Esophagus muscularis mucosa (tissue), 4 donors: ENCODE results near the gene IRF8. TPM values are rescaled to one million over a fixed set of nuclear protein-coding genes. Genes with fewer than 3 reads are reported as not detected.
"Not testable (repeated sequence)": the region's sequence is repeated elsewhere in the genome, so short reads cannot be mapped to it uniquely, and the experiment has no call there.

Experiments used
- DNase-seq: peaks from one replicate; pipeline ENCODE4 v3.0.0-alpha.2; 2017; ENCODE audit errors: extremely low spot score
- H3K27ac ChIP-seq, 4 donors: fragments of 200-600 bp; sonication (generic); replicated peaks in 1 of 4; 1 replicate in 3 of 4; 2 replicates in 1 of 4; pipeline ENCODE4 v1.5.1; 2016 to 2019; ENCODE audit warnings: mild to moderate bottlenecking in 1 of 4
- H3K27me3 ChIP-seq, 4 donors: fragments of 200-600 bp; sonication (generic); one replicate each; pipeline versions ENCODE4 v1.5.1 to v1.6.0; 2016 to 2019
- H3K36me3 ChIP-seq, 4 donors: fragments of 200-600 bp; sonication (generic); one replicate each; pipeline ENCODE4 v1.5.1; 2016 to 2019
- H3K4me1 ChIP-seq, 4 donors: fragments of 200-600 bp; sonication (generic); one replicate each; pipeline ENCODE4 v1.5.1; 2016 to 2019
- H3K4me3 ChIP-seq, 4 donors: fragments of 200-600 bp; sonication (generic); 1 replicate in 2 of 4; 2 replicates in 2 of 4; pipeline ENCODE4 v1.5.1; 2016 to 2019; ENCODE audit warnings: mild to moderate bottlenecking in 4 of 4, moderate library complexity in 1 of 4
- H3K9me3 ChIP-seq, 4 donors: fragments of 200-600 bp; sonication (generic); 1 replicate in 3 of 4; 2 replicates in 1 of 4; pipeline ENCODE4 v1.5.1; 2016 to 2019
- EP300 ChIP-seq: sonication (generic); formaldehyde crosslinking; IDR thresholded peaks from one replicate; pipeline ENCODE4 v1.6.1; 2017; ENCODE audit warnings: antibody characterized with exemption
- POLR2A ChIP-seq: fragments of 450-650 bp; IDR thresholded peaks from one replicate; pipeline ENCODE4 v1.6.1; 2017; ENCODE audit warnings: antibody characterized with exemption, moderate library complexity, mild to moderate bottlenecking, low read depth
- POLR2AphosphoS5 ChIP-seq, 2 donors: sonication (generic); formaldehyde crosslinking; IDR thresholded peaks; one replicate each; pipeline ENCODE4 v1.6.1; 2017; ENCODE audit warnings: antibody characterized with exemption in 2 of 2
- WGBS: methylation state at CpG from one replicate; pipeline ENCODE4 v1.1.5; 2018; 5-methylcytosine and 5-hydroxymethylcytosine counted together
- intact Hi-C: fragments of 100-400 bp; cut with DNase I; formaldehyde crosslinking; loops from one replicate; pipeline ENCODE4 v1.15.1; 2023
- total RNA-seq, 4 donors: library from RNA; depleted of rRNA; stranded (reverse); fragments of >200 nt; gene quantifications; one replicate each; pipeline versions ENCODE4 v1.1.0 to v1.2.1, GENCODE V29; 2016
- TF ChIP-seq, protein P1 (sequence below), 3 experiments: fragments of 200-600 bp in 2 of 3; fragments of 450-650 bp in 1 of 3; sonication (generic) in 2 of 3; IDR thresholded peaks; one replicate each; pipeline ENCODE4 v1.5.1; 2017 to 2019; ENCODE audit warnings: antibody characterized with exemption in 3 of 3, mild to moderate bottlenecking in 2 of 3, moderate library complexity in 1 of 3

Gene IRF8
- total RNA-seq, 4 donors from 2014 or later = 5.1 to 12.9 (median 10.4) TPM

DNA sequence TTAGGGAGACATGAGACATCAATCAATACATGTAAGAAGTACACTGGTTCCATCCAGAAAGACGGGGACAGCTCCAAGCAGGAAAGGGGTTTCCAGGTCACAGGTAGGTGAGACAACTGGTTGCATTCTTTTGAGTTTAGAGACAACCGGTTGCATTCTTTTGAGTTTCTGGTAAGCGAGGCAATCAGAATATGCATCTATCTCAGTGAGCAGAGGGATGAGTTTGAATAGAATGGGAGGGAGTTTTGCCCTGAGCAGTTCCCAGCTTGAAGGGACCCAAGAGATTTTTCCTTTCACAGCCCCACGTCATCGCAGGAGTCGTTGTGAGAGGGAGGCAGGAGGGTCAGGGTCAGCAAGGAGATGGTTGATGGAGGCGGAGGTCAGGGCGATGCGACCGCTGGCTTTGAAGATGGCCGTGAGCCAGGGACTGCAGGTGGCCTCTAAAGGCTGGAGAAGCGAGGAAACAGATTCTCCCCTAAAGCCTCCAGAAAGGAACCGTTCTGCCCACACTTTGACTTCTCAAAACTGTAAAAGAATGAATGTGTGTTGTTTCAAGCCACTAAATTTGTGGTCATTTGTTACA, 36.5 kb downstream of the IRF8 start:
- Histone ChIP-seq H3K27ac (no peak overlapping the region), H3K4me3 (no peak overlapping the region), H3K9me3 (peaks cover 0 to 9% (median 2%) of the 10 kb centered on the region in 4 donors), H3K4me1 (no peaks in the 10 kb centered on the region), H3K27me3 (peaks cover 0 to 31% (median 0%) of the 10 kb centered on the region in 4 donors), H3K36me3 (no peaks in the 10 kb centered on the region)
- TF ChIP-seq EP300 (no peak), POLR2AphosphoS5 (IDR thresholded peaks at IDR 0.05) (no peak), POLR2A (no peak)
- TF ChIP-seq, protein P1, sequence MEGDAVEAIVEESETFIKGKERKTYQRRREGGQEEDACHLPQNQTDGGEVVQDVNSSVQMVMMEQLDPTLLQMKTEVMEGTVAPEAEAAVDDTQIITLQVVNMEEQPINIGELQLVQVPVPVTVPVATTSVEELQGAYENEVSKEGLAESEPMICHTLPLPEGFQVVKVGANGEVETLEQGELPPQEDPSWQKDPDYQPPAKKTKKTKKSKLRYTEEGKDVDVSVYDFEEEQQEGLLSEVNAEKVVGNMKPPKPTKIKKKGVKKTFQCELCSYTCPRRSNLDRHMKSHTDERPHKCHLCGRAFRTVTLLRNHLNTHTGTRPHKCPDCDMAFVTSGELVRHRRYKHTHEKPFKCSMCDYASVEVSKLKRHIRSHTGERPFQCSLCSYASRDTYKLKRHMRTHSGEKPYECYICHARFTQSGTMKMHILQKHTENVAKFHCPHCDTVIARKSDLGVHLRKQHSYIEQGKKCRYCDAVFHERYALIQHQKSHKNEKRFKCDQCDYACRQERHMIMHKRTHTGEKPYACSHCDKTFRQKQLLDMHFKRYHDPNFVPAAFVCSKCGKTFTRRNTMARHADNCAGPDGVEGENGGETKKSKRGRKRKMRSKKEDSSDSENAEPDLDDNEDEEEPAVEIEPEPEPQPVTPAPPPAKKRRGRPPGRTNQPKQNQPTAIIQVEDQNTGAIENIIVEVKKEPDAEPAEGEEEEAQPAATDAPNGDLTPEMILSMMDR (IDR thresholded peaks at IDR 0.05) = no peak
- WGBS = 55% methylated on average over 13 of the region's 13 CpGs
- intact Hi-C loops = no loop called here
- DNase-seq = no peak

DNA sequence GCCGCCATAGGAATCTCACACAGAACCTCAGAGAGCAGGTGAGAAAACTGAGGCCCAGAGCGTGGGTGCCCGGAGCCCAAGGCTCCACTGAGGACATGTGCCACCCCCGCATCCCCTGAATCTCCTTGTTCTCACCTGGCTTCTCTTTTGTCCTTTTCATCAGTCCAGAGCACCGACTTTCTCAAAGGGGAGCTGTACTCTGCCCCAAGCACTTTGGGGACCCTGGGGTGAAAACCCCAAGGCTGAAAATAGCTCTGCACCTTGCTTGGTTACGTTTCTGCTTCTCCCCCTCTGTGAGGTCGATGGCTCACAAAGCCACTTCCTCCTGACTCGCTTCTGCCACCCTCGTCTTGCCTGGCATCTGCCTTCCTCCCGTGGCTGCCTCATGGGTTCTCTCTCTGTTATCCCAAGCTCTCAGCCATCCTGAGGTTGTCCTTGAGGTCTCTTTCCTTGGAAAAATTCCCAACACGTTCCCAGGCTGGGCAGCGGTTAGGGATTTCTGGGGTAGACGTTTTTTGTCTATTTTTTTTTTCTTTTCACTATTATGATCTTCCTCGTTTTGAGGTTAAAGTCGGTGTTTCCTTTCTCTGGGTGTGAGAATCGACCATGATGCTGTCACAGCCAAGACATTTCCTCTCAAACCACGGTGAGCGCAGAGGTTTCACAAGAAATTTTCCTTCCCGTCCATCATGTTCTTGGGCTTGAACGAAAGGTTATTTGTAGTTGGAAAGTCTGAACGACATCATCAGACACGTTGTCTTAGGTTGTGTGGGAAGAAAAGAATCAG, 37.2 kb downstream of the IRF8 start:
- WGBS = 54% methylated on average over 22 of the region's 22 CpGs
- no peak for DNase-seq
- H3K4me3 ChIP-seq = no peak overlapping the region
- no peaks in the 10 kb centered on the region for H3K4me1 ChIP-seq
- TF ChIP-seq POLR2A (no peak), EP300 (no peak), POLR2AphosphoS5 (IDR thresholded peaks at IDR 0.05) (no peak)
- TF ChIP-seq, protein P1 (IDR thresholded peaks at IDR 0.05) = no peak
- H3K36me3 ChIP-seq = no peaks in the 10 kb centered on the region
- peaks cover 0 to 30% (median 0%) of the 10 kb centered on the region in 4 donors for H3K27me3 ChIP-seq
- intact Hi-C loops = no loop called here
- H3K27ac ChIP-seq = no peak overlapping the region
- peaks cover 0 to 9% (median 2%) of the 10 kb centered on the region in 4 donors for H3K9me3 ChIP-seq

DNA sequence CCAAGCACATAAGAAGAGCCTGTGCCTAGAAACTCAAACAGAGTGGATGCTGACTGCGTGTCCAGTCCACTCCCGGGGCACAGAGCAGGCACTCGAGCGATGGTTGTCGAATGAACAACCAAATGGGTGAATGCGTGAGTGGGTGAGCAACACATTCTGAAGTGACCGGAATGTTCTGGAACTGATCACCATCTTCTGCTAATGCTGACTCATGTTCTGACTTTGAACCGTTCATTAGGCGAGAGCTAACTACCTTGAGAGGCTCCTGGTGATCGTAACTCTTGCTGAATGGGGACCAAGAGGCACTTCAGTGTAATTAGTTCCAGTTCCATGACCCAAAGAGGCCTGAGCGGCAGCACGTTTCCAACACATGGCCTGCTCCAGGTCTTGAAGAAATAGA, 37.9 kb downstream of the IRF8 start:
- H3K9me3 ChIP-seq = peaks cover 0 to 9% (median 2%) of the 10 kb centered on the region in 4 donors
- no peak overlapping the region for H3K4me3 ChIP-seq
- no peaks in the 10 kb centered on the region for H3K4me1 ChIP-seq
- peaks cover 0 to 24% (median 0%) of the 10 kb centered on the region in 4 donors for H3K27me3 ChIP-seq
- no peak for DNase-seq
- intact Hi-C loops = no loop called here
- 82% methylated on average over 12 of the region's 12 CpGs for WGBS
- H3K27ac ChIP-seq = no peak overlapping the region
- TF ChIP-seq EP300 = no peak
- TF ChIP-seq, protein P1 (IDR thresholded peaks at IDR 0.05) = no peak
- no peak for TF ChIP-seq POLR2AphosphoS5 (IDR thresholded peaks at IDR 0.05)
- TF ChIP-seq POLR2A = no peak
- H3K36me3 ChIP-seq = no peaks in the 10 kb centered on the region

DNA sequence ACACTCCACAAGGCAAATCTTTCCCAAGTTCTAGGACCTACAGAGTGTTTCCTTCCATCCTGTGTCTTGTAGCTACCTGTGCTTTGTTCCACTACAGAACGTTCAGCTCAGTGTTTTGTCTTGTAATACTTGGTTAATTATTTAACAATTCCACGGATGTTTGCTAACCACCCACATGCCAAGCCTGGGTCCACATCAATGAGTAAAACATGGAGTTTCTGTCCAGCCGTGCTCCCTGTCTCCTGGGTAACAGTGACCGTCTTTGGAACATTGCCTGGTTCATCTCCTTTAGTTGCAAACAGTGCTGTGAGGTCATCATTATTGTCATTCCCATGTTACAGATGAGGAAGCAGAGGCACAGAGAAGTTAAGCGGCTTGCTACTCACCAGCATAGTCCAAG, 41.3 kb downstream of the IRF8 start:
- no peak for DNase-seq
- WGBS = 70% methylated on average over 5 of the region's 5 CpGs
- Histone ChIP-seq H3K36me3 (no peaks in the 10 kb centered on the region), H3K4me3 (no peak overlapping the region), H3K27ac (no peak overlapping the region), H3K4me1 (no peaks in the 10 kb centered on the region), H3K27me3 (peaks cover 0 to 19% (median 0%) of the 10 kb centered on the region in 4 donors), H3K9me3 (peaks cover 0 to 9% (median 2%) of the 10 kb centered on the region in 4 donors)
- intact Hi-C loops = no loop called here
- TF ChIP-seq EP300 (no peak), POLR2A (no peak), POLR2AphosphoS5 (IDR thresholded peaks at IDR 0.05) (no peak)

DNA sequence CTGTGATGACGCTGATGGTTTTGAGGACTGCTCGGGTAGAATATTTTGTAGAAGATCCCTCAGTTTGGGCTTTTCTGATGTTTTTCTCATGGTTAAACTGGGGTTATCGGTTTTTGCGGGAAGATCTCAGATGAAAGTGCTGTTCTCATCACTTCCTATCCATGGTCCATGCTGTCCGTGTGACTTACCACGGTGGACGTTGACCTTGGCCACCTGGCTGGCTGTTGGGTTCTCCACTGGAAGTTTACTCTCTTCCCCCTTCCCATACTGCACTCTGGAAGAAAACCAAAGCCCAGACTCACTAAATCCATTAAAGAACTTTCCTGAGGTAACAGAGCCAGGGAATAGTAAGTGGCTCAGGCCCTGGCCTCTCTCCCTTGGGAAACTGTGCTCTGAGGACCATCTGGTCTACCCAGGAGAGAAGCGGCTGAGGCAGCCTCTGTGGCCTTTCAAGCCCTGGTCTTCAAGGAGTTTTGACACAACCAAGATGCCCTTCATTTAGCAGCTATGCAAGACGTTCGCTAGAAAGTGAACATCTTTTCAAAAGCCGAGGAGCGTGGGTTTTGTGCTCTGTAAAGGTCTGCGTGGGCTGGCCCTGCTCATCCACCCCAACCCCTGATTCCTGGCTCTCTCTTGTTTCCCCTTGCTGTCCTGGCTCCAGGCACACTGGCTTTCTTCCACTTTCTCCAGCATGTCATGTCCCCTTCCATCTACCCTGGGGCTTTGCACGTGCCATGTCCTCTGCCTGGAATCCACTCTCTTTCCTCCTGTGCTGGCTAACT, 43.1 kb downstream of the IRF8 start:
- intact Hi-C loops = no loop called here

DNA sequence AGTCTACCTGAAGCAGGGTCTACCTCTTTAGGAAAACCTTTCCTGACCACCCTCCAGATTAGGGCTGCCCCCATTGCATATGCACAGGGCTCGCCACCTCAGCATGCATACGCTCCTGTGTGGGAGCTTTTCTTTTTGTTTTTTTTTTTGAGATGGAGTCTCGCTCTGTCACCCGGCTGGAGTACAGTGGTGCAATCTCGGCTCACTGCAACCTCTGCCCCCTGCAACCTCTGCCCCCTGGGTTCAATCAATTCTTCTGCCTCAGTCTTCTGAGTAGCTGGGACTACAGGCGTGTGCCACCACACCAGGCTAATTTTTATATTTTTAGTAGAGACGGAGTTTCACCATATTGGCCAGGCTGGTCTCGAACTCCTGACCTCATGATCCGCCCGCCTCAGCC, 43.7 kb downstream of the IRF8 start:
- H3K9me3 ChIP-seq, H3K27ac ChIP-seq, H3K4me1 ChIP-seq, DNase-seq, H3K36me3 ChIP-seq, H3K4me3 ChIP-seq, intact Hi-C loops: not testable (repeated sequence)
- peaks cover 0 to 19% (median 0%) of the 10 kb centered on the region in 4 donors for H3K27me3 ChIP-seq
- 82% methylated on average over 10 of the region's 10 CpGs for WGBS

More for the DNA sequence above, 43.1 kb downstream of the IRF8 start:
- no peak overlapping the region for H3K27ac ChIP-seq
- WGBS = 70% methylated on average over 14 of the region's 14 CpGs
- no peaks in the 10 kb centered on the region for H3K36me3 ChIP-seq
- no peak for DNase-seq
- TF ChIP-seq POLR2AphosphoS5 (IDR thresholded peaks at IDR 0.05) = no peak
- TF ChIP-seq, protein P1 (IDR thresholded peaks at IDR 0.05) = no peak
- TF ChIP-seq POLR2A = no peak
- TF ChIP-seq EP300 = no peak
- H3K4me1 ChIP-seq = no peaks in the 10 kb centered on the region
- H3K9me3 ChIP-seq = peaks cover 0 to 9% (median 2%) of the 10 kb centered on the region in 4 donors
- H3K4me3 ChIP-seq = no peak overlapping the region
- peaks cover 0 to 25% (median 0%) of the 10 kb centered on the region in 4 donors for H3K27me3 ChIP-seq
